Measurements from ENCODE around the gene FGD2. TPM values are rescaled to one million over a fixed set of nuclear protein-coding genes. Genes with fewer than 3 reads are reported as not detected.

The FGD2 gene
- total RNA-seq, 1 experiment from 2014 or later = not detected

DNA sequence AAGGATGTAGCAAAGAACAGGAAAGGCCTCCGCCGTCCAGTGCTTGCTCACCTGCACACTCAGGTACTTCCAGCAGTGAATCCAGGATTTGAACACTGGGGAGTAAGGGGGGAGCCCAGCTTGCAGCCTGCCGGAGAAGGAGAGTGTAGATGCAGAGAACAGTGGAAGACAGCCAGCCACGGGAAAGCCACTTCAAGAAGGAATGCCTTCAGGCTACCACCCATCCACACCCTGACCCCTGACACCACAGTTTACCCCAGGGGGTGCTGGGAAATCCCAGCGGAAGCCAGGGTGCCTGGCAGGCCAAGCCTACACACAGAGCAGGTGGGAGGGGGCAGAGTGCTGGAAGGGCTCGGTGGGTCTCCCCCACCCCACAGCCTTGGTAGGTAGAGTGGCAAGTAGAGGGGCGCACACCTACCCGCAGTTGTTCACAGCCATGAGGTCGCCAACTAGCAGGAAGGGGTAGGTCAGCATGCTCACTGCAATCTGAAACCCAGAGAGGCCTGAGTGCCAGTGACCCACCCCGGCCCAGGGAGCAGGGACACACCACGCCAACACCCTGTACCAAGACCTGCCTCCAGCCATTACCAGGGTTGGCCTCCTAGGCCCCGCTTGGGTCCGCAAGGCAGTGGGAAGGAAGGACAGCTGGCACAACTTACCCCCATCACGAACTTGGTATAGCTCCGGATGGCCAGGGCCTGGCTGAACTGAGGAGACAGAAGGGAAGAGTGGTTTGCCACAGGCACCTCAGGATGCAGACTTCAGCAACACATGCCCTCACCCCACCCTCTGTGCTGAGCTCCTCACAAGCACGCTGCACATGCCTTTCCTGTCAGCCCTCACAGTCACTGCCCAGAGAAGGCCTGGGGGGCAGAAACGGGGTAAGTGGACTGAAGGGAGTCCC, 35.2 kb upstream of the FGD2 start:
- no peak overlapping the region for H3K4me3 ChIP-seq (ENCODE audit: low read depth, low read length, poor library complexity, severe bottlenecking)
- no peaks in the 10 kb centered on the region for H3K9me3 ChIP-seq (ENCODE audit: low read depth, low read length, poor library complexity, severe bottlenecking)
- no peak overlapping the region for H3K27ac ChIP-seq (ENCODE audit: low read depth, low read length, poor library complexity, severe bottlenecking)
- intact Hi-C loops (cut with micrococcal nuclease; ENCODE audit: unreplicated experiment) = no loop called here
- ChIA-PET CTCF (no interaction called here), POLR2A (ENCODE audit: low non-redundant PET) (no interaction called here)
- no peaks in the 10 kb centered on the region for H3K4me1 ChIP-seq (ENCODE audit: insufficient read depth, low read length, poor library complexity, severe bottlenecking)
- H3K27me3 ChIP-seq (replicated peaks; ENCODE audit: insufficient read depth, low read depth, low read length, poor library complexity) = no peaks in the 10 kb centered on the region
- DNase-seq (ENCODE audit: low spot score) = no peak
- H3K36me3 ChIP-seq (ENCODE audit: insufficient read depth, low read length, poor library complexity, severe bottlenecking) = peaks cover 81% of the 10 kb centered on the region
- no peak for TF ChIP-seq EZH2 (IDR thresholded peaks at IDR 0.05; ENCODE audit: borderline replicate concordance, low read depth, low read length, poor library complexity, severe bottlenecking)
- TF ChIP-seq, protein P1, sequence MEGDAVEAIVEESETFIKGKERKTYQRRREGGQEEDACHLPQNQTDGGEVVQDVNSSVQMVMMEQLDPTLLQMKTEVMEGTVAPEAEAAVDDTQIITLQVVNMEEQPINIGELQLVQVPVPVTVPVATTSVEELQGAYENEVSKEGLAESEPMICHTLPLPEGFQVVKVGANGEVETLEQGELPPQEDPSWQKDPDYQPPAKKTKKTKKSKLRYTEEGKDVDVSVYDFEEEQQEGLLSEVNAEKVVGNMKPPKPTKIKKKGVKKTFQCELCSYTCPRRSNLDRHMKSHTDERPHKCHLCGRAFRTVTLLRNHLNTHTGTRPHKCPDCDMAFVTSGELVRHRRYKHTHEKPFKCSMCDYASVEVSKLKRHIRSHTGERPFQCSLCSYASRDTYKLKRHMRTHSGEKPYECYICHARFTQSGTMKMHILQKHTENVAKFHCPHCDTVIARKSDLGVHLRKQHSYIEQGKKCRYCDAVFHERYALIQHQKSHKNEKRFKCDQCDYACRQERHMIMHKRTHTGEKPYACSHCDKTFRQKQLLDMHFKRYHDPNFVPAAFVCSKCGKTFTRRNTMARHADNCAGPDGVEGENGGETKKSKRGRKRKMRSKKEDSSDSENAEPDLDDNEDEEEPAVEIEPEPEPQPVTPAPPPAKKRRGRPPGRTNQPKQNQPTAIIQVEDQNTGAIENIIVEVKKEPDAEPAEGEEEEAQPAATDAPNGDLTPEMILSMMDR (conservative IDR thresholded peaks at IDR 0.05; ENCODE audit: low read depth, low read length) = no peak
- no TSS peak for BruUV-seq (replicated peaks)

DNA sequence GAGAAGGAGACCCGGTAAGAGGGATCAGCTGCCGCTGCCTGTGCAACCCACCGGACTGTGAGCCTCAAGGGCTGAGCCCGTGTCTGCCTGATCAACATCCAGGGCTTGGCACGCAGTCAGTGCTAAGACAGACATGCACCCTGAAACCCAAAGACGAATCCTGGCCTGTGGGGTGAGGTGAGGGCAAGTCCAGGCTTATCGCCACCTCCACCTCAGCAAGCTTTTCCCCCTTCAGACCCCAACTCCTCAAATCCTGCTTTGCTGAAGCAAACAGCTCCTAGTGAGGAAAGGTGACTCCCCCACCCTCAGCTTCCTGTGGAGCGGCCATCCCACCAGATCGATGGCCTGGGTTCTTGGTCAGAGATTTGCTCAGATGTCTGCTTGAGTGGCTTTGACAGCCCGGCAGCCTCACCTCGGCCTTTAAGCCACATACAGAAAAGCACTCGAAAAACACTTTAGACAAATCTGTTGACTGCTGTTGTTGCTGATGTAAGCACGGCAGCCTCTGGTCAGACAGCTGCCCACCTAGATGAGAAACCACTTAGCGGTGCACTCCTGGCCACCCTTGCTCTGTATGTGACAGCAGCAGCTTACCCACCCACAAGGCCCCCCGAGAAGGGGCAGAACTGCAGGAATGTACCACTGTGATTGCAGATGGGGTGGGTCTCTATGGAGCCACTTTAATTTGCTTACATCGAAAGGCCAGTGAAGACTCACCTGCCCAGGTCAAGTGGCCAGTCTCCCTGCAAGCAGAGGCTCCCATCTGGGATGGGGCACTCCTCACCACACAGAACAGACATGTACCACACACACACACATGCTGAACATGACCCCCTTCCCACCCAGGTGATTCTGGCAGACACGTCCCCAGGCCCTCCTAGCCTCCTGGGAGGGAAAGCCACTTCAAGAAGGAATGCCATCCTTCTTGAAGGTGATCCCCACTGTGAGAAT, 34.3 kb upstream of the FGD2 start:
- intact Hi-C loops (cut with micrococcal nuclease; ENCODE audit: unreplicated experiment) = no loop called here

More for the DNA sequence above, 34.3 kb upstream of the FGD2 start:
- H3K4me3 ChIP-seq (ENCODE audit: low read depth, low read length, poor library complexity, severe bottlenecking) = no peak overlapping the region
- H3K27ac ChIP-seq (ENCODE audit: low read depth, low read length, poor library complexity, severe bottlenecking) = no peak overlapping the region
- no peaks in the 10 kb centered on the region for H3K27me3 ChIP-seq (replicated peaks; ENCODE audit: insufficient read depth, low read depth, low read length, poor library complexity)
- CTCF ChIA-PET = no interaction called here
- POLR2A ChIA-PET (ENCODE audit: low non-redundant PET) = no interaction called here
- H3K4me1 ChIP-seq (ENCODE audit: insufficient read depth, low read length, poor library complexity, severe bottlenecking) = no peaks in the 10 kb centered on the region
- BruUV-seq (replicated peaks) = no TSS peak
- no peak for DNase-seq (ENCODE audit: low spot score)
- no peaks in the 10 kb centered on the region for H3K9me3 ChIP-seq (ENCODE audit: low read depth, low read length, poor library complexity, severe bottlenecking)
- peaks cover 91% of the 10 kb centered on the region for H3K36me3 ChIP-seq (ENCODE audit: insufficient read depth, low read length, poor library complexity, severe bottlenecking)
- TF ChIP-seq, protein P1 (conservative IDR thresholded peaks at IDR 0.05; ENCODE audit: low read depth, low read length) = no peak
- TF ChIP-seq EZH2 (IDR thresholded peaks at IDR 0.05; ENCODE audit: borderline replicate concordance, low read depth, low read length, poor library complexity, severe bottlenecking) = no peak
